Fibroblast of lung (primary cell): ENCODE data around the gene KRT36. TPM values are rescaled to one million over a fixed set of nuclear protein-coding genes. Genes with fewer than 3 reads are reported as not detected.

Experiments used
- DNase-seq, 2 donors: peaks; one replicate each; pipeline versions ENCODE4 v3.0.0 to v3.0.0-alpha.2; 2010; ENCODE audit warnings: low read depth in 2 of 2
- H2AFZ ChIP-seq: 2 replicates; pipeline ENCODE4 v1.5.1; 2012; ENCODE audit warnings: low read length, control low read depth, inconsistent platforms
- H3K27ac ChIP-seq: 2 replicates; pipeline ENCODE4 v1.5.1; 2011; ENCODE audit warnings: low read length, control low read depth; ENCODE audit not compliant: insufficient read depth
- H3K27me3 ChIP-seq: 2 replicates; pipeline ENCODE4 v1.5.1; 2011; ENCODE audit warnings: mild to moderate bottlenecking, low read length; ENCODE audit not compliant: control insufficient read depth, insufficient read depth
- H3K36me3 ChIP-seq: 2 replicates; pipeline ENCODE4 v1.5.1; 2011; ENCODE audit warnings: low read length; ENCODE audit not compliant: control insufficient read depth, insufficient read depth
- H3K4me1 ChIP-seq: 2 replicates; pipeline ENCODE4 v1.5.1; 2011; ENCODE audit warnings: low read length; ENCODE audit not compliant: control insufficient read depth, insufficient read depth; ENCODE audit errors: extremely low read depth
- H3K4me2 ChIP-seq: 2 replicates; pipeline ENCODE4 v1.5.1; 2011; ENCODE audit warnings: low read length, control low read depth; ENCODE audit not compliant: insufficient read depth; ENCODE audit errors: extremely low read depth
- H3K4me3 ChIP-seq, 4 experiments: fragments of 200-600 bp in 1 of 4; sonication (generic) in 1 of 4; replicated peaks in 1 of 4; 2 replicates each; pipeline ENCODE4 v1.5.1; 2011 to 2016; ENCODE audit warnings: low read length in 4 of 4, low read depth in 3 of 4, mild to moderate bottlenecking in 3 of 4, control low read depth in 2 of 4, inconsistent platforms in 1 of 4, mixed read lengths in 1 of 4; ENCODE audit not compliant: insufficient read depth in 1 of 4; ENCODE audit errors: control extremely low read depth in 1 of 4
- H3K79me2 ChIP-seq: 2 replicates; pipeline ENCODE4 v1.5.1; 2012; ENCODE audit warnings: mild to moderate bottlenecking, low read length, inconsistent platforms; ENCODE audit not compliant: control insufficient read depth, insufficient read depth
- H3K9ac ChIP-seq: 2 replicates; pipeline ENCODE4 v1.5.1; 2011; ENCODE audit warnings: mild to moderate bottlenecking, low read length, control low read depth; ENCODE audit not compliant: insufficient read depth
- H3K9me3 ChIP-seq: 2 replicates; pipeline ENCODE4 v1.5.1; 2012; ENCODE audit warnings: low read depth, low read length; ENCODE audit not compliant: control insufficient read depth, insufficient read depth
- H4K20me1 ChIP-seq: 2 replicates; pipeline ENCODE4 v1.5.1; 2011; ENCODE audit warnings: low read length; ENCODE audit not compliant: control insufficient read depth, insufficient read depth; ENCODE audit errors: extremely low read depth
- CTCF ChIP-seq, 2 donors: IDR thresholded peaks in 1 of 2; conservative IDR thresholded peaks in 1 of 2; 1 replicate in 1 of 2; 2 replicates in 1 of 2; pipeline ENCODE4 v1.5.1; 2011 to 2012; ENCODE audit warnings: low read length in 2 of 2, control low read depth in 1 of 2, inconsistent platforms in 1 of 2, low read depth in 1 of 2, mild to moderate bottlenecking in 1 of 2
- EZH2 ChIP-seq: IDR thresholded peaks from 2 replicates; pipeline ENCODE4 v1.5.1; 2012; ENCODE audit warnings: low read length, control low read depth, mild to moderate bottlenecking; ENCODE audit errors: missing control alignments
- polyA plus RNA-seq, 2 donors: library from polyadenylated mRNA; depleted of rRNA in 1 of 2; stranded (reverse) in 1 of 2; unstranded in 1 of 2; fragments of >200 nt; gene quantifications; 2 replicates each; pipeline ENCODE4 v1.2.1, GENCODE V29; 2011 to 2012; ENCODE audit warnings: missing spikeins in 1 of 2
- total RNA-seq: library from RNA; depleted of rRNA; stranded (reverse); fragments of >200 nt; gene quantifications from 2 replicates; pipeline ENCODE4 v1.2.1, GENCODE V29; 2014

Gene KRT36
- total and polyA plus RNA-seq, 2 donors (not counting 1 experiment from before 2014, with no cell fraction given), result 0.03 TPM; not detected in 1

GRCh38 chr17:41440531-41441033, 49.1 kb downstream of the KRT36 start, which contains the start of gene KRT38:
Gene KRT38 (minus strand): TSS chr17:41440983. CDS start chr17:41440921, 62 bp downstream.
- no peaks in the 10 kb centered on the region for H3K9me3 ChIP-seq
- no peak within 1 kb of the TSS for H3K9ac ChIP-seq
- H4K20me1 ChIP-seq, result no peaks in the 10 kb centered on the region
- no peak within 1 kb of the TSS for H2AFZ ChIP-seq
- no peak for DNase-seq
- TF ChIP-seq CTCF (conservative IDR thresholded peaks at IDR 0.05 in 1 of 2, IDR thresholded peaks at IDR 0.05 in 1 of 2; ENCODE audit: low read depth in 1 of 2, low read length in 2 of 2) (no peak), EZH2 (no peak)
- H3K27me3 ChIP-seq, result peaks cover 2% of the 10 kb centered on the region
- H3K4me3 ChIP-seq, result no peak within 1 kb of the TSS
- H3K4me1 ChIP-seq, result no peaks in the 10 kb centered on the region
- no peaks in the 10 kb centered on the region for H3K79me2 ChIP-seq
- H3K36me3 ChIP-seq, result no peaks in the 10 kb centered on the region
- no peak within 1 kb of the TSS for H3K4me2 ChIP-seq
- no peak within 1 kb of the TSS for H3K27ac ChIP-seq

- Histone ChIP-seq H3K36me3 (no peaks in the 10 kb centered on the region), H4K20me1 (no peaks in the 10 kb centered on the region), H3K27ac (no peak overlapping the region), H3K9me3 (no peaks in the 10 kb centered on the region), H3K4me1 (no peaks in the 10 kb centered on the region), H3K27me3 (peaks cover 3% of the 10 kb centered on the region), H3K4me3 (no peak overlapping the region), H3K79me2 (no peaks in the 10 kb centered on the region), H3K4me2 (no peak overlapping the region), H3K9ac (no peak overlapping the region), H2AFZ (no peak overlapping the region)
- DNase-seq, result no peak
- TF ChIP-seq EZH2 (no peak), CTCF (conservative IDR thresholded peaks at IDR 0.05 in 1 of 2, IDR thresholded peaks at IDR 0.05 in 1 of 2; ENCODE audit: low read depth in 1 of 2, low read length in 2 of 2) (no peak)
These were observed 50.3 kb downstream of the KRT36 start for GRCh38 chr17:41439375-41439774.

GRCh38 chr17:41437769-41438168, 51.9 kb downstream of the KRT36 start:
- DNase-seq, result no peak
- TF ChIP-seq EZH2, result no peak
- Histone ChIP-seq H3K9ac (no peak overlapping the region), H2AFZ (no peak overlapping the region), H3K4me3 (no peak overlapping the region), H3K27me3 (peaks cover 7% of the 10 kb centered on the region), H4K20me1 (no peaks in the 10 kb centered on the region), H3K9me3 (no peaks in the 10 kb centered on the region), H3K27ac (no peak overlapping the region), H3K36me3 (no peaks in the 10 kb centered on the region), H3K4me1 (no peaks in the 10 kb centered on the region), H3K79me2 (no peaks in the 10 kb centered on the region), H3K4me2 (no peak overlapping the region)
